ENCODE data around the gene GAB1. TPM values are rescaled to one million over a fixed set of nuclear protein-coding genes. Genes with fewer than 3 reads are reported as not detected.

GAB1 gene
- total and polyA plus RNA-seq, 2 donors (not counting 1 experiment from before 2014, with no cell fraction given): 4.7 to 10.8 TPM

GRCh38 chr4:143405075-143405730 is 68.5 kb downstream of the GAB1 start:
- ATAC-seq (ENCODE audit: low read depth) (no peak), DNase-seq (no peak)
- TF ChIP-seq EZH2 (IDR thresholded peaks at IDR 0.05; ENCODE audit: borderline replicate concordance, insufficient read depth, low read depth, low read length, poor library complexity, severe bottlenecking): no peak
- TF ChIP-seq, protein P1, sequence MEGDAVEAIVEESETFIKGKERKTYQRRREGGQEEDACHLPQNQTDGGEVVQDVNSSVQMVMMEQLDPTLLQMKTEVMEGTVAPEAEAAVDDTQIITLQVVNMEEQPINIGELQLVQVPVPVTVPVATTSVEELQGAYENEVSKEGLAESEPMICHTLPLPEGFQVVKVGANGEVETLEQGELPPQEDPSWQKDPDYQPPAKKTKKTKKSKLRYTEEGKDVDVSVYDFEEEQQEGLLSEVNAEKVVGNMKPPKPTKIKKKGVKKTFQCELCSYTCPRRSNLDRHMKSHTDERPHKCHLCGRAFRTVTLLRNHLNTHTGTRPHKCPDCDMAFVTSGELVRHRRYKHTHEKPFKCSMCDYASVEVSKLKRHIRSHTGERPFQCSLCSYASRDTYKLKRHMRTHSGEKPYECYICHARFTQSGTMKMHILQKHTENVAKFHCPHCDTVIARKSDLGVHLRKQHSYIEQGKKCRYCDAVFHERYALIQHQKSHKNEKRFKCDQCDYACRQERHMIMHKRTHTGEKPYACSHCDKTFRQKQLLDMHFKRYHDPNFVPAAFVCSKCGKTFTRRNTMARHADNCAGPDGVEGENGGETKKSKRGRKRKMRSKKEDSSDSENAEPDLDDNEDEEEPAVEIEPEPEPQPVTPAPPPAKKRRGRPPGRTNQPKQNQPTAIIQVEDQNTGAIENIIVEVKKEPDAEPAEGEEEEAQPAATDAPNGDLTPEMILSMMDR (IDR thresholded peaks at IDR 0.05): no peak
- peak overlapping the region; percentile 27 for H3K4me3 Mint-ChIP-seq
- H3K9ac ChIP-seq (ENCODE audit: low read length): peak overlapping the region; percentile 5
- CTCF ChIA-PET: interaction anchor here (3.8 kb wide), 1 partner anchor 29 kb away, joined by 21 read pairs; no protein-coding TSS in a partner anchor
- peaks cover 45% of the 10 kb centered on the region for H3K4me1 Mint-ChIP-seq
- no peaks in the 10 kb centered on the region for H3K27me3 Mint-ChIP-seq
- H3K27me3 ChIP-seq (replicated peaks in 1 of 4; ENCODE audit: control extremely low read depth in 1 of 4, control insufficient read depth in 3 of 4, insufficient read depth in 4 of 4, low read length in 3 of 4): no peaks in the 10 kb centered on the region
- POLR2A ChIA-PET: no interaction called here
- intact Hi-C loops (cut with micrococcal nuclease): loop anchor here (2.0 kb wide), 1 partner anchor 68 kb away; the partner anchor contains the start of gene GAB1
- no peaks in the 10 kb centered on the region for H3K9me3 Mint-ChIP-seq (ENCODE audit: insufficient read depth)
- no CpG with 5 or more reads among the region's 3 CpGs for WGBS (ENCODE audit: insufficient coverage)
- peak overlapping the region; percentile 36 for H2AFZ ChIP-seq (ENCODE audit: insufficient read depth, low read depth, low read length, poor library complexity, severe bottlenecking)
- peak overlapping the region; percentile 61 for H3K4me2 ChIP-seq (replicated peaks; ENCODE audit: low read depth, low read length, poor library complexity, severe bottlenecking)
- H3K27ac ChIP-seq (ENCODE audit: low read length in 2 of 2): peak overlapping the region; percentile 42 to 55
- H3K9me3 ChIP-seq (ENCODE audit: control extremely low read depth in 1 of 3, control insufficient read depth in 2 of 3, insufficient read depth in 1 of 3, low read length in 2 of 3): no peaks in the 10 kb centered on the region
- no peaks in the 10 kb centered on the region for H3K36me3 ChIP-seq (replicated peaks in 1 of 2; ENCODE audit: control extremely low read depth in 1 of 2, control insufficient read depth in 1 of 2, extremely low read depth in 1 of 2, insufficient read depth in 2 of 2, low read length in 1 of 2)
- peak overlapping the region; percentile 56 for H3K27ac Mint-ChIP-seq
- peaks cover 50% of the 10 kb centered on the region for H3K79me2 ChIP-seq (ENCODE audit: control insufficient read depth, insufficient read depth, low read length)
- H3K4me1 ChIP-seq (ENCODE audit: control insufficient read depth in 2 of 2, insufficient read depth in 2 of 2, low read length in 2 of 2): peaks cover 43 to 47% of the 10 kb centered on the region in 2 donors
- peak overlapping the region in 2 of 5 experiments; percentile 22 to 23 for H3K4me3 ChIP-seq (ENCODE audit: control extremely low read depth in 1 of 5, extremely low read depth in 1 of 5, insufficient read depth in 1 of 5, low read depth in 2 of 5, low read length in 4 of 5)
- no peaks in the 10 kb centered on the region for H4K20me1 ChIP-seq (ENCODE audit: control insufficient read depth, insufficient read depth, low read length, poor library complexity, severe bottlenecking)

DNA sequence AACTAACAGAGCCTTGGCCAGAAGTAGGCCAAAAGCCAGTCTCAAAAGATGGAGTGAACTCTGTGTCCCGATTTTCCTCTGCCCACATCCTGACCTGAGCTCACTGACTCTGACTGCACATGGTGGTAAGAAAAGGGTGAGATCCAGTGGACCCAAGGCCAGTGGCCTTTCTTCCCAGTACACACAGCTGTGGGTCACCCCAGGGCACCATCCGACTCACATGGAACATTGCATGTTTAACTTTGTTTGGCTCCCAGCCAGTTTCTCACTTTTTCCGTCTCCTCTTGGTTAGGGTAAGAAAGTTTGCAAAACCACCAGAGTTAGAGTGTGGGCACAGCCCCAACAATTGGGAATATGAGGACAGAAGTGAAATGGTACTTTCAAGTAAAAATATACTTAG is 69.8 kb downstream of the GAB1 start:
- ATAC-seq (ENCODE audit: low read depth) (no peak), DNase-seq (no peak)
- no peaks in the 10 kb centered on the region for H3K27me3 Mint-ChIP-seq
- H3K4me3 Mint-ChIP-seq: no peak overlapping the region
- no peaks in the 10 kb centered on the region for H3K36me3 ChIP-seq (replicated peaks in 1 of 2; ENCODE audit: control extremely low read depth in 1 of 2, control insufficient read depth in 1 of 2, extremely low read depth in 1 of 2, insufficient read depth in 2 of 2, low read length in 1 of 2)
- H3K4me3 ChIP-seq (ENCODE audit: control extremely low read depth in 1 of 5, extremely low read depth in 1 of 5, insufficient read depth in 1 of 5, low read depth in 2 of 5, low read length in 4 of 5): no peak overlapping the region
- no peaks in the 10 kb centered on the region for H3K9me3 Mint-ChIP-seq (ENCODE audit: insufficient read depth)
- no peak for TF ChIP-seq EZH2 (IDR thresholded peaks at IDR 0.05; ENCODE audit: borderline replicate concordance, insufficient read depth, low read depth, low read length, poor library complexity, severe bottlenecking)
- H3K9me3 ChIP-seq (ENCODE audit: control extremely low read depth in 1 of 3, control insufficient read depth in 2 of 3, insufficient read depth in 1 of 3, low read length in 2 of 3): no peaks in the 10 kb centered on the region
- H3K27ac ChIP-seq (ENCODE audit: low read length in 2 of 2): peak overlapping the region in 1 of 2 donors; percentile 27
- H3K27ac Mint-ChIP-seq: peak overlapping the region; percentile 5
- H3K79me2 ChIP-seq (ENCODE audit: control insufficient read depth, insufficient read depth, low read length): peaks cover 50% of the 10 kb centered on the region
- no peak overlapping the region for H3K9ac ChIP-seq (ENCODE audit: low read length)
- H3K4me1 ChIP-seq (ENCODE audit: control insufficient read depth in 2 of 2, insufficient read depth in 2 of 2, low read length in 2 of 2): peaks cover 43 to 47% of the 10 kb centered on the region in 2 donors
- no peaks in the 10 kb centered on the region for H3K27me3 ChIP-seq (replicated peaks in 1 of 4; ENCODE audit: control extremely low read depth in 1 of 4, control insufficient read depth in 3 of 4, insufficient read depth in 4 of 4, low read length in 3 of 4)
- H3K4me2 ChIP-seq (replicated peaks; ENCODE audit: low read depth, low read length, poor library complexity, severe bottlenecking): peak overlapping the region; percentile 31
- intact Hi-C loops (cut with micrococcal nuclease): no loop called here
- CTCF ChIA-PET: interaction anchor here (0.7 to 1.2 kb wide), 2 partner anchors 9 to 13 kb away, joined by 3 to 4 read pairs; no protein-coding TSS in a partner anchor
- no peaks in the 10 kb centered on the region for H4K20me1 ChIP-seq (ENCODE audit: control insufficient read depth, insufficient read depth, low read length, poor library complexity, severe bottlenecking)
- POLR2A ChIA-PET: no interaction called here
- peak overlapping the region; percentile 56 for H2AFZ ChIP-seq (ENCODE audit: insufficient read depth, low read depth, low read length, poor library complexity, severe bottlenecking)
- H3K4me1 Mint-ChIP-seq: peaks cover 46% of the 10 kb centered on the region
- WGBS (ENCODE audit: insufficient coverage): 20% methylated on average over 1 of the region's 3 CpGs
